Measurements from ENCODE around the gene AADAT. TPM values are rescaled to one million over a fixed set of nuclear protein-coding genes. Genes with fewer than 3 reads are reported as not detected.

Gene AADAT
- total and polyA plus RNA-seq, 12 donors = 0.76 to 7.7 (median 2.5) TPM

DNA sequence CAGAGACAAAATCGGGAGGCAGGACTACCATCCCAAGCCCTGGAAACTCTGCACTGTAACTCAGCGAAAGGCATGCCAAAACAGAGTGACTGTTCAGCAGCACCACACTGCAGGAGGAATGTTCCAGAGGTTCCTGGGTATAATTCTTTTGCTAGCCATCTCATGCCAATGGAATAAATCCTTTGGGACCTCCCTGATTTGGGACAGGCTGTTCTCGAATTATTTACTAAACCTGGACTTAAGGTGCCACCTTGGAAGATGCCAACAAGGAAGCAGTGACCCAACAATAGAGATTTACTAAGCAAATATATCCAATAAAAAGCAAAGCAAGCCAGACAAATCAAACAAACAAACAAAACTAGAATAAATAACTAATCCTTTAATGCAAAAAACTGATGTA lies 9.3 kb downstream of the AADAT start:
- H3K9me3 ChIP-seq (replicated peaks in 1 of 3) = no peaks in the 10 kb centered on the region
- H3K4me3 ChIP-seq = no peak overlapping the region
- TF ChIP-seq, protein P1, sequence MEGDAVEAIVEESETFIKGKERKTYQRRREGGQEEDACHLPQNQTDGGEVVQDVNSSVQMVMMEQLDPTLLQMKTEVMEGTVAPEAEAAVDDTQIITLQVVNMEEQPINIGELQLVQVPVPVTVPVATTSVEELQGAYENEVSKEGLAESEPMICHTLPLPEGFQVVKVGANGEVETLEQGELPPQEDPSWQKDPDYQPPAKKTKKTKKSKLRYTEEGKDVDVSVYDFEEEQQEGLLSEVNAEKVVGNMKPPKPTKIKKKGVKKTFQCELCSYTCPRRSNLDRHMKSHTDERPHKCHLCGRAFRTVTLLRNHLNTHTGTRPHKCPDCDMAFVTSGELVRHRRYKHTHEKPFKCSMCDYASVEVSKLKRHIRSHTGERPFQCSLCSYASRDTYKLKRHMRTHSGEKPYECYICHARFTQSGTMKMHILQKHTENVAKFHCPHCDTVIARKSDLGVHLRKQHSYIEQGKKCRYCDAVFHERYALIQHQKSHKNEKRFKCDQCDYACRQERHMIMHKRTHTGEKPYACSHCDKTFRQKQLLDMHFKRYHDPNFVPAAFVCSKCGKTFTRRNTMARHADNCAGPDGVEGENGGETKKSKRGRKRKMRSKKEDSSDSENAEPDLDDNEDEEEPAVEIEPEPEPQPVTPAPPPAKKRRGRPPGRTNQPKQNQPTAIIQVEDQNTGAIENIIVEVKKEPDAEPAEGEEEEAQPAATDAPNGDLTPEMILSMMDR (IDR thresholded peaks at IDR 0.05) = no peak
- TF ChIP-seq POLR2A (IDR thresholded peaks at IDR 0.05) = no peak
- no peak overlapping the region for H3K27ac ChIP-seq
- intact Hi-C loops (cut with DNase I) = no loop called here
- WGBS, 4 donors = 72 to 89% (median 77%) methylated on average over 1 to 3 of the region's 3 CpGs
- DNase-seq = no peak
- no peaks in the 10 kb centered on the region for H3K4me1 ChIP-seq (replicated peaks in 1 of 2)
- no peaks in the 10 kb centered on the region for H3K27me3 ChIP-seq
- H3K36me3 ChIP-seq (replicated peaks in 1 of 2) = peaks cover 0 to 5% of the 10 kb centered on the region in 2 donors

DNA sequence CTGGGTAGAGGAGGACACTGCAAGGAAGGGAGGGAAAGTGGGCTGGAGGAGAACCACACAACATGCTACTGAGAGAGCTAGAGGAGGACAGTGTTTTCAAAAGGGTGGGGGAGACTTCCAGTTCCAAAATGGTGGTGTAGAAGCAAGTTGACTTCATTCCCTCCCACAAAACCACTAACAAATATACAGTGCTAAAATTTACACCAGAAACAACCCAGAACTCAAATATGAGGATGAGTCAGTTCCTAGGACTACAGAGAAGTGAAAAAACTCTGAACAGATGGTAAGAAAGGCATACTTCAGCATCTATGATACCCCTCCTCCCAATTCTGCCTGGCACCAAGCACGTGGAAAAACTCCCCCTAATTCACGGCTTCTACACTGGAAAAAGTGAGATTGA lies 9.8 kb downstream of the AADAT start:
- H3K4me1 ChIP-seq (replicated peaks in 1 of 2) = no peaks in the 10 kb centered on the region
- H3K36me3 ChIP-seq (replicated peaks in 1 of 2) = peaks cover 0 to 5% of the 10 kb centered on the region in 2 donors
- 78 to 86% (median 83%) methylated on average over 2 of the region's 2 CpGs for WGBS, 4 donors
- intact Hi-C loops (cut with DNase I) = no loop called here
- no peaks in the 10 kb centered on the region for H3K9me3 ChIP-seq (replicated peaks in 1 of 3)
- DNase-seq = no peak
- H3K4me3 ChIP-seq = no peak overlapping the region
- H3K27ac ChIP-seq = no peak overlapping the region
- TF ChIP-seq POLR2A (IDR thresholded peaks at IDR 0.05) = no peak
- TF ChIP-seq, protein P1 (IDR thresholded peaks at IDR 0.05) = no peak
- H3K27me3 ChIP-seq = no peaks in the 10 kb centered on the region

DNA sequence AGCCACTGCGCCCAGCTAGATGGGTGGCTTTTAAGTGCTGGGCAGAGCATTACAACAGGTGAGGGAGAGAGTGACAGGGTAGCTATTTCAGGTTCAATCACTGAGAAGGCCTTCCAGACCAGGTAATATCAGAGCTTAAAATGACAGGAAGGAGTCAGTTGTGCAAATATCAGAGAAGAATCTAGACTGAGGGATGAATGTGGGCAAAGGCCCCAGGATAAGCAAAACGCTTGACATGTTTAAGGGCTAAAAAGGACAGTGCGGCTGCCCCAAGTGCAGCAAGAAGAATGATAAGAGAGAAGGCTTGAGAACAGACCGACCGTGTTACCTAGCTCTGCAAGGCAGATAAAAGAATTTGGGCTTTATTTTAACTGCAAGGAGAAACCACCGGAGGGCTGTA lies 18.6 kb downstream of the AADAT start:
- no peak for TF ChIP-seq POLR2A (IDR thresholded peaks at IDR 0.05)
- TF ChIP-seq, protein P1 (IDR thresholded peaks at IDR 0.05) = no peak
- intact Hi-C loops (cut with DNase I) = no loop called here
- Histone ChIP-seq H3K9me3 (replicated peaks in 1 of 3) (no peaks in the 10 kb centered on the region), H3K4me3 (no peak overlapping the region), H3K36me3 (replicated peaks in 1 of 2) (no peaks in the 10 kb centered on the region), H3K27ac (no peak overlapping the region), H3K27me3 (no peaks in the 10 kb centered on the region), H3K4me1 (replicated peaks in 1 of 2) (no peaks in the 10 kb centered on the region)
- WGBS, 4 donors = 90 to 95% (median 92%) methylated on average over 6 of the region's 6 CpGs
- DNase-seq = no peak

DNA sequence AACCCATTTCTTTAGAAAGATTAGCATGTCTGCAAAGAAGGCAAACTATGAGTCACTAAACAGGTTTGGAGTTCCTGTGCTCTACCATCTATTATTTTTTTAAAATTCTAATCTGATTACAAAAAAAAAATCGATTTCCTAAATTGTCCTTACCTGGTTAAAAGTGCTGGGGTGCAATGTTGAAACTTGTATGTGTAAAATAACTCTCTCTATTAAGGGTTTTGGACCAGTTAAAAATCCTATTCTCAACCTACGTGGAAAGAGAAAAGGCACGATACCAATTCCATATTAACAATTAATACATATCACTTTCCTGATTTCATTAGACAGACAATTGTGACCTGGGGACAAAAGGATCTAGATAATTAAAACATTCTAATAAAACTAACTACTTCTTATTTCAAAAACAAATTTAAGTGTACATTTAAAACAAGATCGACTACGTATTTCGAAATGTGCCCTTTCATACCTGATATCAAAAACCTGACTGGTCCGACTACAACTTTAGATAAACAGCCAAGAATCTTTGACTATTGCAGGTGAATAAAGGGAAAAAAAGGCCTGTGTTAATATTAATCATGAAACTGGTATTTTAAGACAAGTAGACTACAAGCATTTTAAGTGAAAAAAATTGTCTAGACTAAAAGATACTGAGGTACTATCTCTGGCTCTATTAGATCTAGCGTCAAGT lies 21.2 kb downstream of the AADAT start:
- no peaks in the 10 kb centered on the region for H3K36me3 ChIP-seq (replicated peaks in 1 of 2)
- H3K27ac ChIP-seq = no peak overlapping the region
- H3K27me3 ChIP-seq = no peaks in the 10 kb centered on the region
- no peaks in the 10 kb centered on the region for H3K4me1 ChIP-seq (replicated peaks in 1 of 2)
- no peaks in the 10 kb centered on the region for H3K9me3 ChIP-seq (replicated peaks in 1 of 3)
- H3K4me3 ChIP-seq = no peak overlapping the region
- TF ChIP-seq, protein P1 (IDR thresholded peaks at IDR 0.05) = no peak
- TF ChIP-seq POLR2A (IDR thresholded peaks at IDR 0.05) = no peak
- 90 to 95% (median 92%) methylated on average over 8 of the region's 8 CpGs for WGBS, 4 donors
- no peak for DNase-seq
- intact Hi-C loops (cut with DNase I) = no loop called here
